ENCODE data around the gene BAZ1B. TPM values are rescaled to one million over a fixed set of nuclear protein-coding genes. Genes with fewer than 3 reads are reported as not detected.
"Not testable (repeated sequence)": the region's sequence is repeated elsewhere in the genome, so short reads cannot be mapped to it uniquely, and the experiment has no call there.

BAZ1B gene
- total RNA-seq, 1 donor from 2014 or later = 111 TPM

DNA sequence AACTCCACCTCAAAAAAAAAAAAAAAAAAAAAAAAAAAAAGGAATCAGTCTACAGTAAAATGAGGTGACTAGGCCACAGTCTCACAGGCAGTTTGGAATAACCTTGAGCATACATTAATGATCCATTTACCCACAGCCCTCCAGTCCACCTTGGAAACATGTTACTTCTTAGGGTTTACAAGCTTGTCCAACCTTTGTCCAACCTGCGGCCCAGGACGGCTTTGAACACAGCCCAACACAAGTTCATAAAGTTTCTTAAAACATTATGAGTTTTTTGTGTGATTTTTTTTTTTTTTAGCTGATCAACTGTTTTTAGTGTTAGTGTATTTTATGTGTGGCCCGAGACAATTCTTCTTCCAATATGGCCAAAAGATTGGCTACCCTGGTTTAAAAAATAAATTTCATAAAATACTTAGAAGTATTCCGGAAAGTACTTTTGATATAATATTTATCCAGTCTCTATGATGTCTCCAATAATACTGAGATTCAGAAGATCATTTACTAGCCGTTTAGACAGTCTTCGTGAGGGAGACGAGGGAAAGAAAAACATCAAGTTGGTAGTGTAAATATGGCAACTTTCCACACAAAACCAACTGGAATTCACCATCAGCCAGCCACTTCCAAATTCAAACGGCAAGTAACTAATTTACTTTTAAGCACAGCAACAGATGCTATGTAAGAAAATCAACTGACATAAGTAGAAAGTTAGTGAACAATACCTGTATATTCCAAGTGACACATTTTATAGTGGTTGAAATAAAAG, 9.9 kb downstream of the BAZ1B start:
- no peak overlapping the region for H3K4me3 Mint-ChIP-seq
- no peaks in the 10 kb centered on the region for H3K27me3 Mint-ChIP-seq (ENCODE audit: insufficient read depth)
- H3K4me1 Mint-ChIP-seq (ENCODE audit: low read depth) = peaks cover 15% of the 10 kb centered on the region
- H3K27ac Mint-ChIP-seq = no peak overlapping the region
- intact Hi-C loops (cut with micrococcal nuclease) = loop anchor here (10.0 kb wide), 1 partner anchor 47 kb away; no protein-coding TSS in a partner anchor
- peaks cover 36% of the 10 kb centered on the region for H3K36me3 Mint-ChIP-seq (ENCODE audit: low read depth)
- H3K9me3 Mint-ChIP-seq = no peaks in the 10 kb centered on the region
- no peak for DNase-seq (ENCODE audit: low spot score)

DNA sequence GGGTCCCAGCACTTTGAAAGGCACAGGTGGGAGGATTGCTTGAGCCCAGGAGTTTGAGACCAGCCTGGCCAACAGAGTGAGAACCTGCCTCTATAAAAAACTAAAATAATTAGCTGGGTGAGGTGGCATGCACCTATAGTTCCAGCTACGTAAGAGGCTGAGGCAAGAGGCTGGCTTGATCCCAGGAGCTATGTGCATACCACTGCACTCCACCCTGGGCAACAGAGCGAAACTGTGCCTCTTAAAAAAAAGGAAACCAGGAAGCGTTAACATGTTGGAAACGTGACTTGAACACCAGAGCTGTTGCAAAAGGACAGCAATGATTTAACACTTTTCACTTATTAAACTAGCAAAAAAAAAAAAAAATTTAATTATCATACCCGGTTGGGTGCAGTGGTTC, 12.6 kb downstream of the BAZ1B start:
- no peak overlapping the region for H3K4me3 Mint-ChIP-seq
- intact Hi-C loops (cut with micrococcal nuclease) = no loop called here
- no peak for DNase-seq (ENCODE audit: low spot score)
- no peak overlapping the region for H3K27ac Mint-ChIP-seq
- H3K9me3 Mint-ChIP-seq = no peaks in the 10 kb centered on the region
- peaks cover 38% of the 10 kb centered on the region for H3K36me3 Mint-ChIP-seq (ENCODE audit: low read depth)
- no peaks in the 10 kb centered on the region for H3K27me3 Mint-ChIP-seq (ENCODE audit: insufficient read depth)
- H3K4me1 Mint-ChIP-seq (ENCODE audit: low read depth) = peaks cover 11% of the 10 kb centered on the region

DNA sequence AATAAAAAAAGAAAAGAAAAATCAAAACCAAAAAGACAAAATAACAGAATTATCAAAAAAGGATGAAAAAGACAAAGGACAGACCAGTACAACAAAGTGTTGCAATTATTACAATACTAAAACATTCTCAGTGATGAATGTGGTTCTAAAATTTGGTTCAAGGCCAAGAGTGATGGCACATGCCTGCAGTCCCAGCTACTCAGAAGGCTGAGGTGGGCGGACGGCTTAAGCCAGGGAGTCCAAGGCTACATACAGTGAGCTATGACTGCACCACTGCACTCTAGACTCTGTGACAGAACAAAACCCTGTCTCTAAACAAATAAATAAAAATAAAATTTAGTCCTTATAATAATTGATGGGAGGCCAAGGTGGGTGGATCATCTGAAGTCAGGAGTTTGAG, 14.5 kb downstream of the BAZ1B start:
- Mint-ChIP-seq H3K4me1 (ENCODE audit: low read depth) (peaks cover 11% of the 10 kb centered on the region), H3K36me3 (ENCODE audit: low read depth) (peaks cover 42% of the 10 kb centered on the region), H3K27ac (no peak overlapping the region), H3K9me3 (no peaks in the 10 kb centered on the region), H3K4me3 (no peak overlapping the region), H3K27me3 (ENCODE audit: insufficient read depth) (no peaks in the 10 kb centered on the region)
- no peak for DNase-seq (ENCODE audit: low spot score)
- intact Hi-C loops (cut with micrococcal nuclease) = no loop called here

DNA sequence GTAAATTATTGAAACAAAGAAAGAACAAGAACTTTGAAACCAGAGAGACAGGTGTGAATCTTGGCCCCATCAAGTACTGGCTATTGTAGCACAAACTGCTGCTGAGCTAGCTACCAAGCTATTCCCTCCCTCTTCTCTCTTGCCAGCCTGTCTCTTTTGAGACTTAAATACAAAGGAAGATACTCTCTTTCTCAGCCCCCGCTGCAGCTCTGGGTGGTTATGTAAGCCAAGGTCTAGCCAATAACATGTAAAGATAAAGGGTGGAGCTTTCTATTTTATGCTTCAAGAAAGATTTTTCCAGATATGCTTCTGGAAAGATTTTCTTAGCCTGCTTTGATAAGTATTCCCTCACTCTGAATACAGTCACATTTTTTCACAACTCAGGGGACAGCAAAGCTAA, 17.2 kb downstream of the BAZ1B start:
- Mint-ChIP-seq H3K4me3 (no peak overlapping the region), H3K27ac (no peak overlapping the region), H3K27me3 (ENCODE audit: insufficient read depth) (no peaks in the 10 kb centered on the region), H3K4me1 (ENCODE audit: low read depth) (peaks cover 6% of the 10 kb centered on the region), H3K36me3 (ENCODE audit: low read depth) (peaks cover 42% of the 10 kb centered on the region), H3K9me3 (no peaks in the 10 kb centered on the region)
- intact Hi-C loops (cut with micrococcal nuclease) = no loop called here
- no peak for DNase-seq (ENCODE audit: low spot score)

DNA sequence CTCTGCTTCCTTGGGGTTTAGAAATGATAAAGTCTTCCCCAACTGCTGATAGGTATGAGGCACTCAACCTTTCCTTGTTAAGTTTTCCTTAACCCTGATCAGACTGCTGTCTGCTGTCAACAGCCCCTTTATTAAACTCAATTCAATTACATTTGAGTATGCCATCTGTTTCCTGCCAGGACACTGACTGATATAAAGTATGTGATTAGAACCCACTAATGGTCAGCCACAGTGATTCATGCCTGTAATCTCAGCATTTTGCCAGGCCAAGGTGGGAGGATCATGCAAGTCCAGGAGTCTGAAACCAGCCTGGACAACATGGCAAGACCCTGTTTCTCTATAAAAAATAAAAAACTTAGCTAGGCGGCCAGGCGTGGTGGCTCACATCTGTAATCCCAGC, 18.1 kb downstream of the BAZ1B start:
- DNase-seq (ENCODE audit: low spot score) = no peak
- no peaks in the 10 kb centered on the region for H3K9me3 Mint-ChIP-seq
- peaks cover 6% of the 10 kb centered on the region for H3K4me1 Mint-ChIP-seq (ENCODE audit: low read depth)
- H3K27me3 Mint-ChIP-seq (ENCODE audit: insufficient read depth) = no peaks in the 10 kb centered on the region
- no peak overlapping the region for H3K27ac Mint-ChIP-seq
- H3K4me3 Mint-ChIP-seq = no peak overlapping the region
- H3K36me3 Mint-ChIP-seq (ENCODE audit: low read depth) = peaks cover 48% of the 10 kb centered on the region
- intact Hi-C loops (cut with micrococcal nuclease) = no loop called here

DNA sequence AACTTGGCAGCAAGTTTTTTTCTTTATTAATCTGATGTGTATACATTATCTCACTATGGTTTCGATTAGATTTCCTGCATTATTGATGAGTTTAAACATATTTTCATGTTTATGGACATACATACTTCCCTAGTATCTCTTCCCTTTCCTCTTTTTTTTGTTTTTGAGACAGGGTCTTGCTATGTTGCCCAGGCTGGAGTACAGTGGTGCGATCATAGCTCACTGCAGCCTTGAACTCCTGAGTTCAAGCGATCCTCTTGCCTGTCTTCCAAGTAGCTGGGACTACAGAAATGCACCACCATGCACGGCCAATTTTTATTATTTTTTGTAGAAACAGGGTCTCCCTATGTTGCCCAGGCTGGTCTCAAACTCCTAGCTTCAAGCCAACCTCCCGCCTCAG, 18.9 kb downstream of the BAZ1B start:
- no peaks in the 10 kb centered on the region for H3K9me3 Mint-ChIP-seq
- H3K27me3 Mint-ChIP-seq (ENCODE audit: insufficient read depth) = no peaks in the 10 kb centered on the region
- peaks cover 50% of the 10 kb centered on the region for H3K36me3 Mint-ChIP-seq (ENCODE audit: low read depth)
- intact Hi-C loops (cut with micrococcal nuclease) = no loop called here
- H3K4me1 Mint-ChIP-seq (ENCODE audit: low read depth) = peaks cover 6% of the 10 kb centered on the region
- no peak overlapping the region for H3K27ac Mint-ChIP-seq
- H3K4me3 Mint-ChIP-seq = no peak overlapping the region
- no peak for DNase-seq (ENCODE audit: low spot score)

DNA sequence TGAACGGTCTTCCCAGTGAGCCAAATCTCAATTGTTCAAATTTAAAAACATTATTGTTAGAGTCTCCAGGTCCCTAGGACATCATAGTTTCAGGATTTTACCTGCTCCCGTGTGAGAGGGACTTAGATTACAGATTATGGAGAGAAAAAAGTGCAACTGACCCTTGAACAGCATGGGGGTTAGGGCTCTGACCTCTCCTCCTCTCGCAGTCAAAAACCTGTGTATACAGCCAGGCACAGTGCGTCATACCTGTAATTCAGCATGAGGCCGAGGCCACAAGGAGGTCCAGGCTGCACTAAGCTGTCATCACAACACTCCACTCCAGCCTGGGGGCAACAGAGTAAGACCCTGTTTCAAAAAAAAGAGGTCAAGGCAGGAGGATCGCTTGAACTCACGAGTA, 25.5 kb downstream of the BAZ1B start:
- H3K4me3 Mint-ChIP-seq = no peak overlapping the region
- H3K9me3 Mint-ChIP-seq = no peaks in the 10 kb centered on the region
- H3K27me3 Mint-ChIP-seq (ENCODE audit: insufficient read depth) = no peaks in the 10 kb centered on the region
- DNase-seq (ENCODE audit: low spot score) = no peak
- intact Hi-C loops (cut with micrococcal nuclease) = no loop called here
- H3K4me1 Mint-ChIP-seq (ENCODE audit: low read depth) = no peaks in the 10 kb centered on the region
- no peak overlapping the region for H3K27ac Mint-ChIP-seq
- peaks cover 62% of the 10 kb centered on the region for H3K36me3 Mint-ChIP-seq (ENCODE audit: low read depth)

DNA sequence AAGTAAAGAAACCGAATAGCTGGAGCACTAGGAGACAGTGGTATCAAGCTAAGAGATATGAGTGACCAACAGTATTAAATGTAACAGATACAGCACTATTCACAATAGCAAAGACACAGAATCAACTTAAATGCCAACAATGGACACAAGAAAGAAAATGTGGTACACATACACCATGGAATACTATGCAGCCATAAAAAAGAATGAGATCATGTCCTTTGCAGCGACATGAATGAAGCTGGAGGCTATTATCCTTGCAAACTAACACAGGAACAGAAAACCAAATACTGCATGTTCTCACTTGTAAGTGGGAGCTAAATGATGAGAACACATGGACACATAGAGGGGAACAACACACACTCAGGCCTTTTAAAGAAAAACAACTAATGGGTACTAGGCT, 26.6 kb downstream of the BAZ1B start:
- DNase-seq (ENCODE audit: low spot score); H3K4me3 Mint-ChIP-seq; H3K9me3 Mint-ChIP-seq; H3K27me3 Mint-ChIP-seq (ENCODE audit: insufficient read depth); H3K27ac Mint-ChIP-seq; H3K4me1 Mint-ChIP-seq (ENCODE audit: low read depth); intact Hi-C loops (cut with micrococcal nuclease): not testable (repeated sequence)
- H3K36me3 Mint-ChIP-seq (ENCODE audit: low read depth) = peaks cover 56% of the 10 kb centered on the region

DNA sequence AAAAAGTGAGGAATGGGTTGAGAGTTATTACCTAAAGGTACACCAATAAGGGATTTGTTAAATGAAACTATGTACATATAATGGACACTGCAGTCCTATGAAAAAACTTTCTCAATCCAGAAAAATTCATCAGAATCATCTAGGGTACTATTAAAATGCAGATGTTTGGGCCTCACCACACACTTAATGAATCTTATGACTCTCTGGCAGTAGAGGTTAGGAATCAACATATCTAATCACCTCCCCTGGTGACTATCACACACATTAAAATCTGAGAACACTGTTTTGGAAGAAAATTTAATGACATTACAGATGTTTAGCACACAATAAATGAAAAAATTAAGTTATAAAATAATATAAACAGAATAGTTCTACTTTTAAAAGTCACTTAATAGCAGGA, 32.1 kb downstream of the BAZ1B start:
- intact Hi-C loops (cut with micrococcal nuclease) = no loop called here
- H3K27me3 Mint-ChIP-seq (ENCODE audit: insufficient read depth) = no peaks in the 10 kb centered on the region
- H3K4me3 Mint-ChIP-seq = no peak overlapping the region
- no peak overlapping the region for H3K27ac Mint-ChIP-seq
- no peak for DNase-seq (ENCODE audit: low spot score)
- H3K36me3 Mint-ChIP-seq (ENCODE audit: low read depth) = peaks cover 46% of the 10 kb centered on the region
- peaks cover 11% of the 10 kb centered on the region for H3K4me1 Mint-ChIP-seq (ENCODE audit: low read depth)
- H3K9me3 Mint-ChIP-seq = no peaks in the 10 kb centered on the region

DNA sequence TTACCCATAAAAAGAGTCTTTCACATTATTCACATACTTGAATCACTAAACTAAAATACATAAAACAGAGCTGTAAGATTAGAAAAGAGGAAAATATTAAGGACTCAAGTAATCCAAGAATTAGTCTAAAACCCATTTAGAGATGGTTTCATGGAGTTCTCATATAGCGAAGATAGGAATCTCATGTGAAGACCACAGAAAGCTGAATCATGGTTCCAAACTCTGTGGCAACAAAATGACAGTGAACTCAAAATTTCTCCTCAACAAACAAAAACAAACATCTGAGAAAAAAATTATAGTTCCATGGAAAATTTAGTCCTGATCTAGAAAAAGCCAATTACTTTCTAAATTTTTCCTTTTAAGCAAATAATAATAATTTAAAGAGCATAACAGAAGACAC, 34.6 kb downstream of the BAZ1B start:
- peaks cover 16% of the 10 kb centered on the region for H3K4me1 Mint-ChIP-seq (ENCODE audit: low read depth)
- H3K27me3 Mint-ChIP-seq (ENCODE audit: insufficient read depth) = no peaks in the 10 kb centered on the region
- intact Hi-C loops (cut with micrococcal nuclease) = no loop called here
- no peak overlapping the region for H3K4me3 Mint-ChIP-seq
- H3K27ac Mint-ChIP-seq = peak overlapping the region; percentile 34
- peaks cover 39% of the 10 kb centered on the region for H3K36me3 Mint-ChIP-seq (ENCODE audit: low read depth)
- DNase-seq (ENCODE audit: low spot score) = no peak
- H3K9me3 Mint-ChIP-seq = no peaks in the 10 kb centered on the region

DNA sequence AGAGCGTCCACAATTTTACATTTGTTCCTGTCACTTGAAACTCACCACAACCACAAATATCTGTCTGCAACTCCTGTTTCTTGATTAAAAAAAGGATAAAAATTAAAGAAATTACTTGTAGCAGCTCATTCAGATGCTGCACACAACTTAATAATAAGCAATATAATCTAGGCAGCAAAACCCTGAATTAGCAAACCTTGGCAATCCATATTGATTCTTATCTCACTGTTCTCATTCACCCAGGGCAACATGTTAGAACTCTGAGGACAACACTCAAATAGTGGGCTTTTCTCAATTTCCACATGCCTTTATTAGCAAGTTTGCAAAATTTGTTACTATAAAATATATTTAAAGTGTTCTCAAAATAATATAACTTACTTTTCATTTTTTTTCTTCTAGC, 38.9 kb downstream of the BAZ1B start:
- DNase-seq (ENCODE audit: low spot score) = no peak
- H3K4me3 Mint-ChIP-seq = no peak overlapping the region
- no peaks in the 10 kb centered on the region for H3K27me3 Mint-ChIP-seq (ENCODE audit: insufficient read depth)
- no peak overlapping the region for H3K27ac Mint-ChIP-seq
- intact Hi-C loops (cut with micrococcal nuclease) = no loop called here
- H3K9me3 Mint-ChIP-seq = no peaks in the 10 kb centered on the region
- H3K36me3 Mint-ChIP-seq (ENCODE audit: low read depth) = peaks cover 41% of the 10 kb centered on the region
- peaks cover 17% of the 10 kb centered on the region for H3K4me1 Mint-ChIP-seq (ENCODE audit: low read depth)

DNA sequence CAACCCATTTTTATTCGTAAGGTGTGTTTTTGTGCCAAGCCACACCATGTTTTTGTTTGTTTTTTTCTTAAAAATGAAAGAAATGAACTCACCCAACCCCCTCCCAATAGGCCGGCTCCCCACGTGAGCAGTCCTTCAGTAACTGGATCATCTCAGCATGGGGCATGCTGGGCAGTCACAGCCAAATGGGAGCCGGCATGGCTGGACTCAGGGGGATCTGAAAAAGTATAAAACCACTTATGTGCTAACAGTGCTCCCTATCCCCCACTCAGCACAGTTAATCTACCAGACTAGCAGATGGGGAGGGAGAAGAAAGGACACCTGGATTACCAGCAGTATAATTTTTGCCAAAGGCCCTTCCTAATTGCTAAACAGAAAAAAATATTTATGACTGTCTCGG, 39.3 kb downstream of the BAZ1B start:
- intact Hi-C loops (cut with micrococcal nuclease) = no loop called here
- H3K4me3 Mint-ChIP-seq = no peak overlapping the region
- no peaks in the 10 kb centered on the region for H3K9me3 Mint-ChIP-seq
- no peak for DNase-seq (ENCODE audit: low spot score)
- no peaks in the 10 kb centered on the region for H3K27me3 Mint-ChIP-seq (ENCODE audit: insufficient read depth)
- H3K4me1 Mint-ChIP-seq (ENCODE audit: low read depth) = peaks cover 17% of the 10 kb centered on the region
- no peak overlapping the region for H3K27ac Mint-ChIP-seq
- peaks cover 42% of the 10 kb centered on the region for H3K36me3 Mint-ChIP-seq (ENCODE audit: low read depth)

DNA sequence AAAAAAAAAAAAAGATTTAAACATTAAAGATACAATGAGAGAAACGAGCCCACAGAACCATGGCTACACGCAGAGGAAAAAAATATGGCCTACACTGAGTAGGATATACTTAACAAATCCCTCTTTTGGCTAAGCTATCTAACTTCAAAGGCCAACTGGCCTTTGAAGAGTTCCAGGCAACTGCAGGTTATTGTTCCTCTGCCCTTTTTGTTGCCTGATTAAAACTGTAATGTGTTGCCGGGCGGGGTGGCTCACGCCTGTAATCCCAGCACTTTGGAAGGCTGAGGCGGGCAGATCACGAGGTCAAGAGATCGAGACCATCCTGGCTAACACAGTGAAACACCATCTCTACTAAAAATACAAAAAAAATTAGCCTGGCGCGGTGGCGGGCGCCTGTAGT, 40.6 kb downstream of the BAZ1B start:
- H3K9me3 Mint-ChIP-seq; intact Hi-C loops (cut with micrococcal nuclease); H3K4me3 Mint-ChIP-seq; H3K27me3 Mint-ChIP-seq (ENCODE audit: insufficient read depth); DNase-seq (ENCODE audit: low spot score); H3K27ac Mint-ChIP-seq: not testable (repeated sequence)
- H3K4me1 Mint-ChIP-seq (ENCODE audit: low read depth) = peaks cover 16% of the 10 kb centered on the region
- peaks cover 45% of the 10 kb centered on the region for H3K36me3 Mint-ChIP-seq (ENCODE audit: low read depth)

DNA sequence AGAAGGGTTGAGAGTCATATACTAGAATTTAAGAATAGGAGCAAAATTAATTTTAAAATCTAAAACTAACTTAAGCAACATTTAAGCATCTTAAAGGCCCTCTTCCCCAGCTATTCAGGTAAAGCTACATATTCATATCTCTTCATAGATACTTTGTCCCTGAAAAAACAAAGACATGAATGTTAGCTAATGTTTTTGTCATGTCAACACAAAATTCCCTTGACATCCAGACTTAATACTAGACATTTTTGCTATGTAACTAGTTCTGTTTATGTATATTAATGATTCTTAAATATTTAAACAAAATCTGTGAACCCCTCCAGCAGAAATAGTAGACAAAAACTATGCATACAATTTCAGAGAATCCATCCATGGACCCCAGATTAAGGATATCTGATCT, 43.5 kb downstream of the BAZ1B start:
- intact Hi-C loops (cut with micrococcal nuclease) = no loop called here
- Mint-ChIP-seq H3K27me3 (ENCODE audit: insufficient read depth) (no peaks in the 10 kb centered on the region), H3K27ac (no peak overlapping the region), H3K9me3 (no peaks in the 10 kb centered on the region), H3K4me3 (no peak overlapping the region), H3K4me1 (ENCODE audit: low read depth) (peaks cover 21% of the 10 kb centered on the region), H3K36me3 (ENCODE audit: low read depth) (peaks cover 52% of the 10 kb centered on the region)
- no peak for DNase-seq (ENCODE audit: low spot score)
